ENCODE results near the gene AMDHD1. TPM values are rescaled to one million over a fixed set of nuclear protein-coding genes. Genes with fewer than 3 reads are reported as not detected.

Gene AMDHD1
- polyA plus RNA-seq, 3 donors: 0.43 to 1.9 (median 1.0) TPM

- H3K9me3 ChIP-seq (replicated peaks in 1 of 2; ENCODE audit: control insufficient read depth in 1 of 2, insufficient read depth in 1 of 2, low read length in 2 of 2): no peaks in the 10 kb centered on the region
- no peak overlapping the region for H3K9ac ChIP-seq (ENCODE audit: insufficient read depth, low read length, poor library complexity, severe bottlenecking)
- TF ChIP-seq CTCF (IDR thresholded peaks at IDR 0.05): no peak
- H3K4me3 ChIP-seq (replicated peaks in 1 of 3; ENCODE audit: low read depth in 2 of 3, low read length in 3 of 3): no peak overlapping the region
- peaks cover 3 to 15% of the 10 kb centered on the region in 2 donors for H3K4me1 ChIP-seq (ENCODE audit: control insufficient read depth in 1 of 2, insufficient read depth in 2 of 2, low read length in 2 of 2)
- H3K79me2 ChIP-seq (ENCODE audit: insufficient read depth, low read length): no peaks in the 10 kb centered on the region
- no peak overlapping the region for H3K4me3 Mint-ChIP-seq
- H3K4me2 ChIP-seq (replicated peaks; ENCODE audit: extremely low read depth, low read length, poor library complexity, severe bottlenecking): no peak overlapping the region
- H3K27ac ChIP-seq (ENCODE audit: low read depth in 1 of 2, low read length in 2 of 2): no peak overlapping the region
- WGBS (ENCODE audit: insufficient coverage): no CpG with 5 or more reads among the region's 1 CpG
- H3K27me3 Mint-ChIP-seq (ENCODE audit: low read depth in 3 of 3): no peaks in the 10 kb centered on the region
- no peaks in the 10 kb centered on the region for H3K9me3 Mint-ChIP-seq
- no peak overlapping the region for H3K27ac Mint-ChIP-seq
- H3K4me1 Mint-ChIP-seq: peaks cover 14% of the 10 kb centered on the region
- H3K27me3 ChIP-seq (ENCODE audit: control insufficient read depth in 2 of 2, insufficient read depth in 2 of 2, low read length in 2 of 2): no peaks in the 10 kb centered on the region
- no peaks in the 10 kb centered on the region for H4K20me1 ChIP-seq (ENCODE audit: insufficient read depth, low read length)
- no peak overlapping the region for H2AFZ ChIP-seq (ENCODE audit: insufficient read depth, low read depth, low read length, poor library complexity, severe bottlenecking)
- no peaks in the 10 kb centered on the region for H3K36me3 Mint-ChIP-seq
- DNase-seq: no peak
- intact Hi-C loops (cut with micrococcal nuclease): no loop called here
- H3K36me3 ChIP-seq (replicated peaks in 1 of 2; ENCODE audit: control insufficient read depth in 1 of 2, insufficient read depth in 2 of 2, low read length in 2 of 2): no peaks in the 10 kb centered on the region
Measured at GRCh38 chr12:95953000-95953399, 9.9 kb downstream of the AMDHD1 start.

- peaks cover 18% of the 10 kb centered on the region for H3K4me1 Mint-ChIP-seq
- no peaks in the 10 kb centered on the region for H4K20me1 ChIP-seq (ENCODE audit: insufficient read depth, low read length)
- no peaks in the 10 kb centered on the region for H3K79me2 ChIP-seq (ENCODE audit: insufficient read depth, low read length)
- no peaks in the 10 kb centered on the region for H3K27me3 ChIP-seq (ENCODE audit: control insufficient read depth in 2 of 2, insufficient read depth in 2 of 2, low read length in 2 of 2)
- H2AFZ ChIP-seq (ENCODE audit: insufficient read depth, low read depth, low read length, poor library complexity, severe bottlenecking): no peak overlapping the region
- no peak for DNase-seq
- peaks cover 3 to 15% of the 10 kb centered on the region in 2 donors for H3K4me1 ChIP-seq (ENCODE audit: control insufficient read depth in 1 of 2, insufficient read depth in 2 of 2, low read length in 2 of 2)
- no peaks in the 10 kb centered on the region for H3K9me3 Mint-ChIP-seq
- WGBS (ENCODE audit: insufficient coverage): 100% methylated on average over 3 of the region's 7 CpGs
- no peak overlapping the region for H3K4me3 Mint-ChIP-seq
- H3K36me3 ChIP-seq (replicated peaks in 1 of 2; ENCODE audit: control insufficient read depth in 1 of 2, insufficient read depth in 2 of 2, low read length in 2 of 2): no peaks in the 10 kb centered on the region
- no peaks in the 10 kb centered on the region for H3K36me3 Mint-ChIP-seq
- no peak for TF ChIP-seq CTCF (IDR thresholded peaks at IDR 0.05)
- H3K27ac Mint-ChIP-seq: no peak overlapping the region
- H3K27ac ChIP-seq (ENCODE audit: low read depth in 1 of 2, low read length in 2 of 2): no peak overlapping the region
- no peak overlapping the region for H3K4me2 ChIP-seq (replicated peaks; ENCODE audit: extremely low read depth, low read length, poor library complexity, severe bottlenecking)
- intact Hi-C loops (cut with micrococcal nuclease): no loop called here
- H3K27me3 Mint-ChIP-seq (ENCODE audit: low read depth in 3 of 3): peaks cover 0 to 1% (median 0%) of the 10 kb centered on the region in 3 donors
- H3K9me3 ChIP-seq (replicated peaks in 1 of 2; ENCODE audit: control insufficient read depth in 1 of 2, insufficient read depth in 1 of 2, low read length in 2 of 2): no peaks in the 10 kb centered on the region
- H3K9ac ChIP-seq (ENCODE audit: insufficient read depth, low read length, poor library complexity, severe bottlenecking): no peak overlapping the region
- H3K4me3 ChIP-seq (replicated peaks in 1 of 3; ENCODE audit: low read depth in 2 of 3, low read length in 3 of 3): no peak overlapping the region
Measured at GRCh38 chr12:95955549-95956159, 12.5 kb downstream of the AMDHD1 start.
